ENCODE measurements around the gene ERCC8.
"Not testable (repeated sequence)": the region's sequence is repeated elsewhere in the genome, so short reads cannot be mapped to it uniquely, and the experiment has no call there.

Gene ERCC8

GRCh38 chr5:60918466-60918865 is 26.4 kb downstream of the ERCC8 start:
- DNase-seq (ENCODE audit: low read depth in 2 of 2) = no peak

GRCh38 chr5:60916646-60917045 is 28.2 kb downstream of the ERCC8 start:
- no peak for DNase-seq (ENCODE audit: low read depth in 2 of 2)

GRCh38 chr5:60903356-60903755 is 41.5 kb downstream of the ERCC8 start:
- no peak for DNase-seq (ENCODE audit: low read depth in 2 of 2)

- no peak for DNase-seq (ENCODE audit: low read depth in 2 of 2)
Measured at GRCh38 chr5:60896991-60897390, 47.9 kb downstream of the ERCC8 start.

GRCh38 chr5:60893521-60893920 is 51.3 kb downstream of the ERCC8 start:
- no peak for DNase-seq (ENCODE audit: low read depth in 2 of 2)

GRCh38 chr5:60891667-60892066 is 53.2 kb downstream of the ERCC8 start:
- DNase-seq (ENCODE audit: low read depth in 2 of 2) = no peak

GRCh38 chr5:60888359-60889061 is 56.4 kb downstream of the ERCC8 start:
- no peak for DNase-seq (ENCODE audit: low read depth in 2 of 2)

GRCh38 chr5:60887746-60888145 is 57.1 kb downstream of the ERCC8 start:
- DNase-seq (ENCODE audit: low read depth in 2 of 2) = no peak

- no peak for DNase-seq (ENCODE audit: low read depth in 2 of 2)
Measured at GRCh38 chr5:60887096-60887495, 57.8 kb downstream of the ERCC8 start.

- no peak for DNase-seq (ENCODE audit: low read depth in 2 of 2)
Measured at GRCh38 chr5:60886158-60886557, 58.7 kb downstream of the ERCC8 start.

GRCh38 chr5:60883229-60883628 is 61.6 kb downstream of the ERCC8 start:
- DNase-seq (ENCODE audit: low read depth in 2 of 2) = no peak

GRCh38 chr5:60872892-60873291 is 72.0 kb downstream of the ERCC8 start:
- no peak for DNase-seq (ENCODE audit: low read depth in 2 of 2)

- no peak for DNase-seq (ENCODE audit: low read depth in 2 of 2)
Measured at GRCh38 chr5:60870857-60871256, 74.0 kb downstream of the ERCC8 start.

GRCh38 chr5:60860572-60860971 is 84.3 kb downstream of the ERCC8 start:
- not testable (repeated sequence) for DNase-seq (ENCODE audit: low read depth in 2 of 2)

- DNase-seq (ENCODE audit: low read depth in 2 of 2) = no peak
Measured at GRCh38 chr5:60856066-60856465, 88.8 kb downstream of the ERCC8 start.

- DNase-seq (ENCODE audit: low read depth in 2 of 2) = no peak
Measured at GRCh38 chr5:60852940-60853339, 91.9 kb downstream of the ERCC8 start.

- no peak for DNase-seq (ENCODE audit: low read depth in 2 of 2)
Measured at GRCh38 chr5:60852317-60852716, 92.6 kb downstream of the ERCC8 start.

- DNase-seq (ENCODE audit: low read depth in 2 of 2) = no peak
Measured at GRCh38 chr5:60851626-60852025, 93.2 kb downstream of the ERCC8 start.

GRCh38 chr5:60846298-60846697 is 98.6 kb downstream of the ERCC8 start:
- no peak for DNase-seq (ENCODE audit: low read depth in 2 of 2)

GRCh38 chr5:60843936-60844905 is 100.6 kb downstream of the ERCC8 start, which contains the start of gene ELOVL7:
Gene ELOVL7, minus strand, starts transcription at chr5:60844269. Its CDS starts 56,872 bp downstream, at chr5:60787397.
- DNase-seq (ENCODE audit: low read depth in 2 of 2) = no peak

GRCh38 chr5:60843386-60843935 is 101.4 kb downstream of the ERCC8 start:
- DNase-seq (ENCODE audit: low read depth in 2 of 2) = no peak

- DNase-seq (ENCODE audit: low read depth in 2 of 2) = no peak
Measured at GRCh38 chr5:60842871-60843385, 101.9 kb downstream of the ERCC8 start.
